Frontal cortex (tissue), 4 donors: Measurements from ENCODE around the gene EGFL6. TPM values are rescaled to one million over a fixed set of nuclear protein-coding genes. Genes with fewer than 3 reads are reported as not detected.

Experiments used
- DNase-seq, 2 donors: peaks; one replicate each; pipeline ENCODE4 v3.0.0; 2012; ENCODE audit warnings: low spot score in 2 of 2
- FAIRE-seq: peaks from 2 replicates; lab custom pipeline; 2012; peaks lifted over from hg19 to GRCh38; lab: Jason Lieb, UNC
- total RNA-seq: library from RNA; depleted of rRNA; stranded (reverse); fragments of >200 nt; gene quantifications from one replicate; pipeline ENCODE4 v1.2.3, GENCODE V29; 2014
- donor health status: control.
- donor health status: control.
- donor health status: control.

Gene EGFL6, protein sequence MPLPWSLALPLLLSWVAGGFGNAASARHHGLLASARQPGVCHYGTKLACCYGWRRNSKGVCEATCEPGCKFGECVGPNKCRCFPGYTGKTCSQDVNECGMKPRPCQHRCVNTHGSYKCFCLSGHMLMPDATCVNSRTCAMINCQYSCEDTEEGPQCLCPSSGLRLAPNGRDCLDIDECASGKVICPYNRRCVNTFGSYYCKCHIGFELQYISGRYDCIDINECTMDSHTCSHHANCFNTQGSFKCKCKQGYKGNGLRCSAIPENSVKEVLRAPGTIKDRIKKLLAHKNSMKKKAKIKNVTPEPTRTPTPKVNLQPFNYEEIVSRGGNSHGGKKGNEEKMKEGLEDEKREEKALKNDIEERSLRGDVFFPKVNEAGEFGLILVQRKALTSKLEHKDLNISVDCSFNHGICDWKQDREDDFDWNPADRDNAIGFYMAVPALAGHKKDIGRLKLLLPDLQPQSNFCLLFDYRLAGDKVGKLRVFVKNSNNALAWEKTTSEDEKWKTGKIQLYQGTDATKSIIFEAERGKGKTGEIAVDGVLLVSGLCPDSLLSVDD
- 0.82 TPM for total RNA-seq

DNA sequence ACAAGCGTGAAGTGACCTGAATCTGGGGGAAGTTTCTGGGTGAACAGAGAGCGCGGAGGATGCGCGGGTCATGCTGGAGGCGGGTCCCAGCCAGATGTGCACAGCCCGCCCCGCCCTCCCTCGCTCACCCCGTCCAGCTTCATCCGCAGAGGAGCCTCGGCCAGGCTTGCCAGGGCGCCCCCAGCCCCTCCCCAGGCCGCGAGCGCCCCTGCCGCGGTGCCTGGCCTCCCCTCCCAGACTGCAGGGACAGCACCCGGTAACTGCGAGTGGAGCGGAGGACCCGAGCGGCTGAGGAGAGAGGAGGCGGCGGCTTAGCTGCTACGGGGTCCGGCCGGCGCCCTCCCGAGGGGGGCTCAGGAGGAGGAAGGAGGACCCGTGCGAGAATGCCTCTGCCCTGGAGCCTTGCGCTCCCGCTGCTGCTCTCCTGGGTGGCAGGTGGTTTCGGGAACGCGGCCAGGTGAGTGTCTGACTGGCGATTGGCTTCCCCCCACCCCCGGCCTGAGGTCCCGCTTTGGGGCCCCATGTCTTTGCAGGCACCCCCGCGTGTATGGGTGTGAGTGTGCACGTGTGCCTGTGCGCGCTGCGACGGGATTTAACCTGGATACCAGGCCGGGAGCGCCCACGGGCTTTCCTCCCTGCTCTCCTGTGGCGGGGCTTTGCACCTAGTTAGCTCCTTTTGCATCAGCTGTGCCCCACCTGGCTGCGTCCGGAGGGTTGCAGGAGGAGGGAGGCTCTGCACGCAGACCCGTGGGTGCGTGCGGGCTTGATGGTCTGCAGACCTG, at the start of gene EGFL6:
Gene EGFL6 (plus strand): TSS at position 123 of the 782 bp plus-strand sequence. CDS start 261 bp downstream, at position 384.
- DNase-seq (peak in 1 of 2 donors; percentile 7), FAIRE-seq (no peak)

DNA sequence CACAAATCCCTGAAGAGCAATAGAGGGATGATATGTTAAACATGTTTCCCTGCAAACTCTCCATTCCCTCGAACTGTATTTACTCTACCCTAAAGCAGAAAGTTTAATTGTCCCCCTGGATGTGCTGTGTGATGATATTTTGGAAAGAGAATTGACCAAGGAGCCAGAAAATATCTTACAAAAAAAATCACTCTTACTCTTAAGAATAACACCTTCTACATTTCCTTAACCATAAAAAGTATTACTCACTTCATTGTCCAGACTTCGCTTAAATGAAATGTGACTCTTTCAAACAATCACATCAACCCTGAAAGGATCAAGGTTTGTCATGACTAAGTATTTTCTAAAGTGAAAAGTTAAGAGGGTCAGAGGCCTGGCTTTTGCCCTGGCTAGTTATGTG, 49.0 kb upstream of the EGFL6 start:
- DNase-seq, result no peak
- FAIRE-seq, result no peak

DNA sequence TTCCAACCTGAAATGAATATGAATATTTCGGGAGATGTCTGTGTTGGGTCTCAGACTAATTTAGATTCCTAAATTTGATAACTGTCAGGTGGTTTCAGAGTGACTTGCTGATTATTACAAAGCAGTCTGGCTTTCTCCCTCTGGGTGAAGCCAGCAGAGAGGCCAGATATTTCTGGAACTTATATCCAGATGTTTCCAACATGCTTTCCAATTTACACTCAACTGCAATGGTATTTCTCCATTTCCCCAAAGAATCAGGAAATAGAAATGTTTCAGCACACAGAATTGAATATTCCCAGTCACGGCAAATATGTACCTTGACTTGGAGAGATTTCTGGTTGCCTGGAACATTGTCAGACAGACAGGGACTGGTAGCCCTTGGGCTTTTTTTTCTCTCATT, 48.5 kb upstream of the EGFL6 start:
- DNase-seq, result no peak
- no peak for FAIRE-seq

DNA sequence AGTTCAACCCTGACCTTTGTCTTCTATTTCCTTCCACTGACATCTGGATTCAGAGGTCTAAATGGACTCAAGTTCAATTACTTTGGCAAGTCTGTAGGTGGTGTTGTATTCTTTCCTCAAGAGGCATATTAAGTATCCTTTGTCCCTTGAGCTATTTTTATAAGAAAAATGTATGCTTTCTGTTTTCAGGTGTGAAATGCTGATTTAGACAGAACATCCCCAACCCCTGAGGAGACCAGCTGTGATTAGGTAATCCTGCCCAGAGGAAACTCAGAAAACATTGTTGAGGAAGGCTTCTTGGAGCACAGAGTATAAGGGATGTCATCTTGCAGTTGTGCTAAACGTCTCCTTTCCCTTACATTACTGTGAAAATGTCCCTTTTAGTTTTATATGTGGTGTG, 46.6 kb upstream of the EGFL6 start:
- no peak for FAIRE-seq

DNA sequence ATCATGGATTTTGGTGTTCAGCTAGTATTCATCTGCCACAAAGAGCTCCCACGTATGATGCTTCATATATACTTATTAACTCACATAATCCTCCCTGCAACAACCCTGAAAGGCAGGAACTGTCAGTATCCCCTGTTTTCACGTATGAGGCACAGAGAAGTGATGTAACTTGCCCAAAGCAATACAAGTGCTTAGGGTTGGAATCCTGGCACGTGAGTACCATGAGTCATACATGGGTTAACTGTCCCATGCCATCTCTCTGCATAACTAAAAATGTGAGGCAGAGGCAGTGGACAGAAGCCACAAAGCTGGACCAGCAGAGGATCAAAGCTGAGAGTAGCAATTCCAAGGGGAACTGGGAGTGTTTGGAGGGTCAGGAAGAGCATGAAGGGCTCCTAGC, 35.7 kb upstream of the EGFL6 start:
- no peak for FAIRE-seq
- no peak for DNase-seq

More for the DNA sequence above, 46.6 kb upstream of the EGFL6 start:
- no peak for DNase-seq

DNA sequence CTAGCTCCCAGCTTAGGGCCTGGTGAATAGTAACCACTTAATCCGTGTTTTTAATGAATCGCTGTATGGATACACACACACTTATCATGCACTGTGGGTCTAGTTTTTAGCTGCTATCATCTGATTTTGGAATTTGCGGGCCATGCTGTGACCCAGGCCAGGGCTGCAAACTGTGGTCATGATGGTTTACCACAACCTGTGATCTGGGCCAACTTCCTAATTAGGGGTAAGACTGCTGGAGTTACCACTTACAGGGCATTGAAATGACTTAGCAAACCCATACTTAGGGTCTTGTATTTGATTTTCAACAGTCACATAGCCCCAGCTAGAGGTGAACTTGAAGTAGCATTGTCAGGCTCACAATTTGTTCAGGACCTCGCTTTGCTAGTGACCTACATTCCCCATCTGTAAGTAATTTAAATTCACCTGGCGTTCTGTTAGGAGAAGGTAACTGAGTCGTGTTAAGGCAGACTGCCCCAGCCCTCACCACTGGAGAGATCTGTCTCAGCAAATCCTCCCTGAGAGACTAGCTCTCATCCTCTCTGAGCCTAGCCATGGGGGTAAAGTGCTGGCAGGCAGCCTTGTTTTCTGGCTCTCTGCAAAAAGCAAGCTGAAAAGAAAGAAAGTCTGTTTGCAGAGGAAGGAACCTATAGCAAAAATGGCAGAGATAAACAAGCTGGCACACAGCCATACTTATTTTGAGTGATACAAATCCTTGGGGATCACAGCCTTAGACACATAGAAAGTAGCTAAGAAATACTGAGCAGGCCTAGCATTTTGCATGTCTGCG, 33.8 kb upstream of the EGFL6 start:
- FAIRE-seq (no peak), DNase-seq (no peak)

DNA sequence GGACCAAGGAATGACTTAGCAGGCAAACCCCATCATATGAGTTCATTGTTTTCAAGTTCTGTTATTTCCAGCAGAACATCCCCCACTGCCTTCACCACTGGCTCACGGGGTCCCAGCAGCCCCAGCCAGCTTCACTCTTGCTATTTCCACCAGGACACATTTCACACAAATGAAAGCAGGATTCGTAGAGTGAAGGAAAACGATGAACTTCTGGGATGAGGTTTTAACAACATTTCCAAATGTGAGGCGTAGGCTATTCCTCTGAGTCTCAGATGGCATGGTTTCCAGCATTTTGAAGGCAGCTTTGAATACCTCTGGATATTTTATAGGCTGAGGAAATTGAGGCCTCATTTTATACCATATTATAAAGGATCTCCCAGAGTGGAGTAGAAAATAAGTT, 32.9 kb upstream of the EGFL6 start:
- DNase-seq (no peak), FAIRE-seq (no peak)

DNA sequence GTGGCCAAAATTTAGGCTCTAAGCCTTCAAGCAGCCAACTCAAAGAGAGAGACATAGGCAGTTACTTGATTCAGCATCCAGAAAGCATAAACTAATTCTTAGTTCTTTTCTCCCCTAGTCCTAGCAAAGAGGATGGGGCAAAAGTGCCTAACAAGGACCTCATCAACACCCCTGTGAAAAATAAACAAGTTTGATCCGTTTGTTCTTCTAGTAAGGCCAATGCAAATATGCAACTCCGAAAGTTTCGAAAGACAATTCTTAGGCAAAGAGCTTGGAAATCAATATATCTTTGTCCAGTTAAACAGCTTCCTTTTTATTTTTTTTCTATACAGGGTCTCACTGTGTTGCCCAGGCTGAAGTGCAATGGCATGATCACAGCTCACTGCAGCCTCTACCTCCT, 31.0 kb upstream of the EGFL6 start:
- FAIRE-seq (no peak), DNase-seq (no peak)

DNA sequence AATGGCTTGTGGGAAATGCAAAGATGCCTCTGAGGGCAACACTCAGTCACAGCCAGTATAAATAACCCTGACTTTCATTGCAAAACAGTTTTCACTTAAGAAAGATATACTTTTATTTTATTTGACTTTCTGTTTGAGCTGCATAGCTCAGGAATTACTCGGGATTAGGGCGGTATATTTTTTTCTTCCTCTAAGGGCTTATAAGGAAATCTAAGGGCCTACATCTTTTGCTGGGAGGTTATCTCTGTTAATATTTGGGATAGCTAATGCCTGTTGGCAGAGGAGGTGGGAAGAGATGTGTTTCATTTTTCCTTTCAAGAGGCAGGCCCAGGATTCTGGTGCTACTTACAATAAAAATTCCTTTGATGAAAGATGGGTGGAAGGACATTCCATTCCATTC, 28.8 kb upstream of the EGFL6 start:
- DNase-seq, result no peak
- no peak for FAIRE-seq

DNA sequence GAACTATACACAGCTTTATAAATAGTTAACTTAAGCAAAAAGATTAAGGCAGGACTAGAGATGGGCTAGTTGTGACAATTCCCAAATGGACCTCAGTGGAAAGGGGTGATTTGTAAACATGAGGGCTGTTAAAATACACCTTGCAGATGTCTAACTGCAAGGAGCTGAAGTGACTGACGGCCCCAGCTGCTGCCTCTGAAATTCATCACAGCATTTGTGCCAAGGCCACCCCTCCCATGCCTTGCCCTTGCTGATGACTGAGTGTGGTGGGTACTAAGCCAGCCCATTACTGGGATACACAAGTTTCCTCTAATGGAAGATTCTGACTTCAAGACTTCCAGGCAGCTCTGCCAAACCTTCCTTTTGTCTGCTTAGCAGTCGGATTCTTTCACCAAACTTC, 23.7 kb upstream of the EGFL6 start:
- no peak for FAIRE-seq
- no peak for DNase-seq

DNA sequence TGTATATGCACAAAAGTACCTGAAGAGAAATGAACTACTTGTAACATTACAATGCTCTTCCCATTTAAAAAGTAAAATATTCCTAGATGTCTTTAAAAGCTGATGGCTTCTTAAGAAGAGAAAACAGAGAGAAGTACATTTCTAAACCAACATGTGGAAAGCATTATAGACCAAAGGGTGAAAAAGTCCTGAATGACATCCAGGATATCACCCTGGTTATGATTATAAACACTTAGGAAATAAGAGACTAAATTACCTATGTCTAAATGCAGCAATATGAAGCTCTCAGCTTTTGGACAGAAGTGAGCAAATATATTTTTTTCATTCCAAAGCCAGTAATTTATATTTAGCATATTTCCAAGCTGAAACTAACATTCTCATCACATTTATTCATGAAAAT, 21.7 kb upstream of the EGFL6 start:
- FAIRE-seq (no peak), DNase-seq (no peak)

DNA sequence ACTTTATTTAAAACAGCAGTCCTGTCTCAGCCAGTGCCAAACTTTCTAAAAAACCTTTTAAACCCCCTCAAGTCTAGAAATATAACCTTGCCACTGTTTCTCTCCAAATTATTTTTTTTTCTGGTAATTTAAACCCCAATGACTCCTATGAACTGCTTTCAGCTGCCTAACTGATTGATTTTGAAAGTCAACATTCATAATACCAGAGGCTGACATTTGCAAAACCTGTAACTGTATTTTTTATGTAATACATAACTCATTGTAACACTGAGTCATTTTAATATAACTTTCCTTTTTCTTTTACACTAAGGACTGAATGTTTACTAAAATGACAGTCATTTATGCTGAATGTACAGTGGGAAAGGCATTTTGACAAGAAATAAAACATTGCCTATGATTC, 19.1 kb upstream of the EGFL6 start:
- no peak for DNase-seq
- no peak for FAIRE-seq

DNA sequence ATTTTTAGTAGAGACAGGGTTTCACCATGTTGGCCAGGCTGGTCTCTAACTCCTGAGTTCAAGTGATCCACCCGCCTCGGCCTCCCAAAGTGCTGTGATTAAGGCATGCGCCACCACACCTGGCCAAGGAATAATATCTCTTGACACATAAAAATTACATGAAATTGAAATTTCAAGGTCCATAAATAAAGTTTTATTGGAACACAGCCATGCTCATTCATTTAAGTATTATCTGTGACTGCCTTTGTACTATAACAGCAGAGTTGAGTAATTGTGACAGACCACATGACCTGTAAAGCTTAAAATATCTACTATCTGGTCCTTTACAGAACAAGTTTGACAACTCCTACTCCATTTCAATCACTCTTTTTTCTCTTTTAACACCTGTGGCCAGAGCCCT, 17.8 kb upstream of the EGFL6 start:
- FAIRE-seq (no peak), DNase-seq (no peak)

DNA sequence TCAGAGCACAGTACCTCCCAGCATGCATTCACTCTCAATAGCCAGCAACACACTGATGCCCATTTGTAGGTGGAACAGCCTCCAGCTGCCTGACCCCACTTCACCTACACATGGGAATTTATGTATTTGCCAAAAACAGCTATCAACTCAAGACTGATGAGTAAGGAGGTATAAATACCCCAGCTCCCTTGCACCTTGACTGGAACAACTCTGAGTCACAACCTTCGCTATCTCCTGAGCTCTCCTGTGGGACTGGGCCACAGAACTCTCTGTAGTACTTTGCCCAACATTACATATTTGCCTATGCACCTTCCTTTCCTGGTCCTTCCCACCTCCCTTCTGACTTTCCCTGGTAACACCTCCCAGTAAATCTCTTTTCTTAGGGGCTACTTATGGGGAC, 16.5 kb upstream of the EGFL6 start:
- DNase-seq (no peak), FAIRE-seq (no peak)

DNA sequence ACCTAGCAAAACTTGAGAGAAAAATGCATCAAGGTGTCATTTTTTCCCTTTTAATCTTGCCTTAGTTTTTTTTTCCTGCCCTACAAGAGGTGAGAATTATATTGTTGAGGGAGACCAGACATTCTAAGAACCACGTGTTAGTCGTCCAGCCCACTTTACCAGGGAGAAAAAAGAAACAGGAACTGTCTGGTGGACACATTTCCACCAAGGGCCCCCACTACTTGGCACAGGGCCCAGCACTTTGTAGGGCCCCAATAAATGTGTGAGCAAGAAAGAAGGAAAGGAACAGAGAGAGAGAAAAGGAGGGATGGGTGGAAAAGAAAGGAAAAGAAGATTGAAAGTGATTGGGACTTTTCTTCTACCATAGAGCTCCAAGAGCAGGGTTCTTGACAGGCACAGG, 3.9 kb upstream of the EGFL6 start:
- no peak for FAIRE-seq
- no peak for DNase-seq

DNA sequence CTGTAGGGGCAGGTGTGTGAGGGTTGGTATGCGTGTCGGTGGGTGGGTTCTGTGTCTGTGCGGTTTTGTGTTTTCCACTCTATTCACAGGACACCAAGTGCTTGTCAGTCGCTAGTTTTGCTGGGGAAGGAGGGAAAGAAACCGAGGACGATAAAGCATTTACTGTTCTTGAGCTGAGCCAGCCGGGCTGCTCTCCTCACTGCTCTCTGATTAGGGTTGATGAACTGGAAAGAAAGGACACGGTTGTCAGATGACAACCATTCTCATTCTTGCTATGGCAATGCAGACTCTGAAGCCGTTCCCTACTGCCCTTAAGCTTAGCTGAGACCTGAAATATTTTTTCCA, 832 bp downstream of the EGFL6 start:
- FAIRE-seq (no peak), DNase-seq (no peak)

DNA sequence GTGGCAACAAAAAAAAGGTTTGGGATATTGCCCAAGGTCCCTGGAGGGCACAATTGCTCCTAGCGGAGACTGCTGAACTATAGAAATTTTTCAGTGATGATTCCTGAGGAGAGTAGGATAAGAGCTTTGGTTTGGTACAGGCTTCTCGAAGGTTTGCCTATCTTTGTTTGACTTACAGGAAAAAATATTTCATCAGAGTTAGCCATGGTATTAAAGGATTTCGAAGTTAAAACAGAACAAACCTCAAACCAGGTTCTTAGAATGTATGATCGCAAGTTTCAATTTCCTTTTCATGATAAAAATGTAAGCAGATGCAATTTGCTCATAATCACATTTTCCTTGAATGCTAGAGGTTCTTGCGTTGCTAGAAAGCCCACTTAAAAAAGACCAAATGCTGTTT, 1.7 kb downstream of the EGFL6 start:
- FAIRE-seq (no peak), DNase-seq (no peak)

DNA sequence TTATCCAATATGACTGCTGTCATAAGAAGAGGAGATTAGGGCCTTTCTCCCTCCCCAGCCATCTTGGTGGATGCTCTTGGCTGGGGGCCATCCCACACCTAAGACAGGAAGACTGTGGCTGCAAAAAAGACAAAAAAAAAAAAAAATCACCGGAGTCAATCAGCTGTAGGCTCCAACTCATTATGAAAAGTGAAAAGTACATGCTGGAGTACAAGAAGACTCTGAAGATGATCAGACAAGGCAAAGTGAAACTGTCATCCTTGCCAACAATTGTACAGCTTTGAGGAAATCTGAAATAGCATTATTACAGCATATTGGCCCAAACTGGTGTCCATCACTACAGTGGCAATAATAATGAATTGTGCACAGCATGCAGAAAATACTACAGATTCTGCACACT, 5.2 kb downstream of the EGFL6 start:
- no peak for FAIRE-seq
- DNase-seq, result no peak

DNA sequence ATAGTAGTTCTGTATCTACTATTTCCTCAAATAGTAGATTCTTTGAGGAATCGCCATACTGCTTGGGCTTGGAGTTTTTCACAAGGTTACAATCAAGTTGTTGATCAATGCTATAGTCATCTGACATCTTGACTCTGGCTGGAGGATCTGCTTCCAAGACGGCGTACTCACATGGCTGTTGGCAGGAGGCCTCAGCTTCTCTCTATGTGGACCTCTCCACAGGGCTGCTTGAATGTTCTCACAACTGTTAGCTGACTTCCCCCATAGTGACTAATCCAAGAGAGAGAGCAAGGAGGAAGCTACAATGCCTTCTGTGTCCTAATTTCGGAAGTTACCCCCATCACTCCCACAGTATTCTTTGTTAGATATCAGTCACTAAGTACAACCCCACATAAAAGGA, 10.3 kb downstream of the EGFL6 start:
- no peak for DNase-seq
- FAIRE-seq, result no peak

DNA sequence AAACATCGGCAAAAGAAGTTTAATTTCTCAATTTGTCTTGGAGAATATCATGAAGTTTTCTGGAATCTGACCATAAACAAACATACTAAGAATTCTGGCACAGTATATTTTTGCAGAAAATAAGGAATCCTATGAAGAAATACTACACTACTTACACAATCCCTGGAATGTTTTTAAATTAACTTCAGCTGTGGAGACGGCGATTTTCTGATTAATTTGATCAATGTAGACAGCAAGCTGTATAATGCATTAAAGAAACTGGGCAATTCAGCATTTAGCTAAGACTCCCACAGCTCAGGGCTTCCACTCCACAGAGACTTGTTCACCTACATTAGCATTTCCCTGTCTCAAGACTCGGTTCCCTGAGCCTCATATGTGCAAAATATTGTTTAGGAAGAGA, 12.2 kb downstream of the EGFL6 start:
- FAIRE-seq (no peak), DNase-seq (no peak)
